GM10266 (cell line): ENCODE results near the gene EIF3F.
"Not testable (repeated sequence)": the region's sequence is repeated elsewhere in the genome, so short reads cannot be mapped to it uniquely, and the experiment has no call there.

Source experiments
- DNase-seq: peaks from one replicate; pipeline ENCODE4 v3.0.0; 2012; ENCODE audit errors: extremely low spot score
- CTCF ChIP-seq: IDR thresholded peaks from 2 replicates; pipeline ENCODE4 v1.5.1; 2012; ENCODE audit warnings: mild to moderate bottlenecking, low read depth; ENCODE audit not compliant: control insufficient read depth, insufficient read depth; ENCODE audit errors: missing control alignments

Gene EIF3F

GRCh38 chr11:7973011-7973410, 14.1 kb upstream of the EIF3F start:
- no peak for TF ChIP-seq CTCF
- no peak for DNase-seq

GRCh38 chr11:7974668-7975067, 12.5 kb upstream of the EIF3F start:
- no peak for DNase-seq
- TF ChIP-seq CTCF: no peak

GRCh38 chr11:7977232-7977917, 9.8 kb upstream of the EIF3F start:
- no peak for DNase-seq
- TF ChIP-seq CTCF: no peak

GRCh38 chr11:7981619-7982157, 5.4 kb upstream of the EIF3F start:
- DNase-seq: no peak

GRCh38 chr11:7982582-7983119, 4.5 kb upstream of the EIF3F start:
- no peak for TF ChIP-seq CTCF
- DNase-seq: no peak

More at GRCh38 chr11:7981619-7982157, 5.4 kb upstream of the EIF3F start:
- TF ChIP-seq CTCF: no peak

- TF ChIP-seq CTCF: no peak
- no peak for DNase-seq
Measured at GRCh38 chr11:7983832-7984590, 3.1 kb upstream of the EIF3F start.

GRCh38 chr11:7987560-7987883, 385 bp downstream of the EIF3F start:
- not testable (repeated sequence) for DNase-seq
